Measurements from ENCODE around the gene UGGT1. TPM values are rescaled to one million over a fixed set of nuclear protein-coding genes. Genes with fewer than 3 reads are reported as not detected.

Gene UGGT1
- total and polyA plus RNA-seq, 4 donors, result 6.7 to 74.7 (median 32.4) TPM

GRCh38 chr2:128169933-128170709 lies 79.1 kb downstream of the UGGT1 start:
- TF ChIP-seq FOXA1 (IDR thresholded peaks at IDR 0.05), result no peak
- no peak for TF ChIP-seq ATF3 (IDR thresholded peaks at IDR 0.05)
- no peak for TF ChIP-seq HNF4A (conservative IDR thresholded peaks at IDR 0.05)
- Histone ChIP-seq H3K36me3 (ENCODE audit: control insufficient read depth in 4 of 4, insufficient read depth in 3 of 4, low read depth in 1 of 4, low read length in 3 of 4) (peaks cover 12 to 80% (median 67%) of the 10 kb centered on the region in 4 donors), H3K4me1 (ENCODE audit: control insufficient read depth in 4 of 4, insufficient read depth in 4 of 4, low read length in 3 of 4) (no peaks in the 10 kb centered on the region), H3K9ac (ENCODE audit: low read depth in 1 of 2, low read length in 2 of 2) (no peak overlapping the region), H3K9me3 (ENCODE audit: control insufficient read depth in 4 of 4, low read length in 3 of 4) (no peaks in the 10 kb centered on the region), H3K27me3 (ENCODE audit: control insufficient read depth in 4 of 4, insufficient read depth in 4 of 4, low read length in 3 of 4) (no peaks in the 10 kb centered on the region), H3K27ac (ENCODE audit: low read depth in 1 of 2, low read length in 2 of 2) (no peak overlapping the region), H3K4me3 (ENCODE audit: low read depth in 1 of 3, low read length in 3 of 3) (no peak overlapping the region)
- 59% methylated on average over 4 of the region's 4 CpGs for WGBS
- DNase-seq (ENCODE audit: low spot score), result no peak

- Histone ChIP-seq H3K36me3 (ENCODE audit: control insufficient read depth in 4 of 4, insufficient read depth in 3 of 4, low read depth in 1 of 4, low read length in 3 of 4) (peaks cover 14 to 81% (median 67%) of the 10 kb centered on the region in 4 donors), H3K9me3 (ENCODE audit: control insufficient read depth in 4 of 4, low read length in 3 of 4) (no peaks in the 10 kb centered on the region), H3K27me3 (ENCODE audit: control insufficient read depth in 4 of 4, insufficient read depth in 4 of 4, low read length in 3 of 4) (no peaks in the 10 kb centered on the region), H3K9ac (ENCODE audit: low read depth in 1 of 2, low read length in 2 of 2) (no peak overlapping the region), H3K4me3 (ENCODE audit: low read depth in 1 of 3, low read length in 3 of 3) (no peak overlapping the region), H3K27ac (ENCODE audit: low read depth in 1 of 2, low read length in 2 of 2) (no peak overlapping the region), H3K4me1 (ENCODE audit: control insufficient read depth in 4 of 4, insufficient read depth in 4 of 4, low read length in 3 of 4) (no peaks in the 10 kb centered on the region)
- no peak for DNase-seq (ENCODE audit: low spot score)
- TF ChIP-seq SP1 (IDR thresholded peaks at IDR 0.05) (no peak), HNF4G (IDR thresholded peaks at IDR 0.05) (no peak), RAD21 (IDR thresholded peaks at IDR 0.05) (no peak), RXRA (IDR thresholded peaks at IDR 0.05) (no peak), ATF3 (IDR thresholded peaks at IDR 0.05) (no peak), REST (IDR thresholded peaks at IDR 0.05) (no peak), FOXA1 (IDR thresholded peaks at IDR 0.05) (no peak), NR2F2 (IDR thresholded peaks at IDR 0.05) (no peak), CTCF (IDR thresholded peaks at IDR 0.05; ENCODE audit: low read depth, low read length, missing input control) (no peak), MAX (IDR thresholded peaks at IDR 0.05) (no peak), HNF4A (conservative IDR thresholded peaks at IDR 0.05) (no peak), TAF1 (conservative IDR thresholded peaks at IDR 0.05) (no peak), FOXA2 (IDR thresholded peaks at IDR 0.05) (no peak), ZBTB33 (IDR thresholded peaks at IDR 0.05) (no peak), GABPA (IDR thresholded peaks at IDR 0.05 in 1 of 2, conservative IDR thresholded peaks at IDR 0.05 in 1 of 2) (no peak), JUND (IDR thresholded peaks at IDR 0.05) (no peak), EGR1 (IDR thresholded peaks at IDR 0.05; ENCODE audit: low read depth in 2 of 2) (no peak), YY1 (IDR thresholded peaks at IDR 0.05) (no peak)
- WGBS, result 86% methylated on average over 6 of the region's 6 CpGs
These were observed 79.8 kb downstream of the UGGT1 start for GRCh38 chr2:128170776-128171175.

Data from liver (tissue), 9 donors.